SK-N-SH (cell line): ENCODE measurements around the gene DSCAML1. TPM values are rescaled to one million over a fixed set of nuclear protein-coding genes. Genes with fewer than 3 reads are reported as not detected.

Experiments
- CTCF ChIA-PET: fragments of 300-600, 350-600 bp; formaldehyde crosslinking; extraction: SDS; loops from one replicate; lab custom pipeline; 2021; lab: Yijun Ruan, JAX
- POLR2A ChIA-PET: fragments of 350-600 bp; sonication (Branson Sonifier 250); formaldehyde crosslinking; extraction: SDS; loops from one replicate; lab custom pipeline; 2020; ENCODE audit warnings: antibody characterized with exemption, inconsistent platforms; lab: Yijun Ruan, JAX
- DNase-seq: peaks from one replicate; pipeline ENCODE4 v3.0.0; 2012
- H2AFZ ChIP-seq: fragments of 200-600 bp; sonication (generic); 2 replicates; pipeline ENCODE4 v1.8.1; 2016; ENCODE audit warnings: antibody characterized with exemption, mild to moderate bottlenecking, low read depth
- H3F3A ChIP-seq: fragments of 200-600 bp; sonication (generic); replicated peaks from 2 replicates; pipeline ENCODE3; 2016; ENCODE audit warnings: antibody characterized with exemption, mild to moderate bottlenecking; ENCODE audit not compliant: insufficient read depth
- H3K27ac ChIP-seq, 2 experiments: fragments of 200-500 bp in 1 of 2; fragments of 200-600 bp in 1 of 2; sonication (Bioruptor generic) in 1 of 2; sonication (generic), shearing (Covaris generic) in 1 of 2; 2 replicates each; pipeline versions ENCODE4 v1.5.1 to v1.6.1; 2014 to 2016; ENCODE audit warnings: low read depth in 2 of 2, inconsistent platforms in 1 of 2, low read length in 1 of 2, mild to moderate bottlenecking in 1 of 2, mixed read lengths in 1 of 2
- H3K27me3 ChIP-seq: fragments of 200-600 bp; sonication (generic), shearing (Covaris generic); 2 replicates; pipeline ENCODE4 v1.6.1; 2016; ENCODE audit warnings: mixed run types; ENCODE audit not compliant: insufficient read depth
- H3K36me3 ChIP-seq, 2 experiments: fragments of 200-500 bp in 1 of 2; fragments of 200-600 bp in 1 of 2; sonication (Bioruptor generic) in 1 of 2; sonication (generic) in 1 of 2; replicated peaks in 1 of 2; 2 replicates each; pipeline versions ENCODE3 to v1.5.1; 2014 to 2016; ENCODE audit warnings: low read length in 1 of 2, mild to moderate bottlenecking in 1 of 2; ENCODE audit not compliant: insufficient read depth in 2 of 2, control insufficient read depth in 1 of 2
- H3K4me1 ChIP-seq, 2 experiments: fragments of 200-500 bp in 1 of 2; fragments of 200-600 bp in 1 of 2; sonication (Bioruptor generic) in 1 of 2; sonication (generic), shearing (Covaris generic) in 1 of 2; 2 replicates each; pipeline versions ENCODE4 v1.5.1 to v1.6.1; 2014 to 2016; ENCODE audit warnings: low read depth in 1 of 2, low read length in 1 of 2, mixed run types in 1 of 2; ENCODE audit not compliant: insufficient read depth in 2 of 2, control insufficient read depth in 1 of 2
- H3K4me2 ChIP-seq: fragments of 200-600 bp; sonication (generic), shearing (Covaris generic); 2 replicates; pipeline ENCODE4 v1.6.1; 2017; ENCODE audit warnings: mixed run types
- H3K4me3 ChIP-seq, 2 experiments: fragments of 200-500 bp in 1 of 2; fragments of 200-600 bp in 1 of 2; sonication (Bioruptor generic) in 1 of 2; sonication (generic), shearing (Covaris generic) in 1 of 2; 2 replicates each; pipeline versions ENCODE4 v1.5.1 to v1.8.1; 2014 to 2016; ENCODE audit warnings: low read depth in 2 of 2, inconsistent platforms in 1 of 2, low read length in 1 of 2, mild to moderate bottlenecking in 1 of 2, mixed read lengths in 1 of 2, moderate library complexity in 1 of 2
- H3K79me2 ChIP-seq: fragments of 200-600 bp; sonication (generic); 2 replicates; pipeline ENCODE4 v1.8.1; 2017; ENCODE audit warnings: mild to moderate bottlenecking; ENCODE audit not compliant: insufficient read depth
- H3K9ac ChIP-seq: fragments of 200-600 bp; sonication (generic); 2 replicates; pipeline ENCODE4 v1.6.1; 2017; ENCODE audit warnings: mixed run types
- H3K9me2 ChIP-seq: fragments of 200-600 bp; sonication (generic); 2 replicates; pipeline ENCODE4 v1.6.1; 2017; ENCODE audit warnings: mixed run types
- H3K9me3 ChIP-seq: fragments of 200-600 bp; sonication (generic); 2 replicates; pipeline ENCODE4 v1.6.1; 2017; ENCODE audit warnings: mixed run types, mild to moderate bottlenecking, moderate library complexity
- H4K20me1 ChIP-seq: fragments of 200-600 bp; sonication (generic); 2 replicates; pipeline ENCODE4 v1.6.1; 2017; ENCODE audit warnings: mild to moderate bottlenecking, mixed run types; ENCODE audit not compliant: insufficient read depth
- EP300 ChIP-seq, 2 experiments: IDR thresholded peaks; 2 replicates each; pipeline versions ENCODE4 v1.4.0 to v1.6.1; 2012; ENCODE audit warnings: borderline replicate concordance in 1 of 2, low read depth in 1 of 2, low read length in 1 of 2
- FOSL2 ChIP-seq: IDR thresholded peaks from 2 replicates; pipeline ENCODE4 v1.4.0; 2012; ENCODE audit warnings: low read depth, mild to moderate bottlenecking, moderate library complexity, borderline replicate concordance
- FOXJ3 ChIP-seq: sonication (generic); formaldehyde crosslinking; IDR thresholded peaks from 2 replicates; pipeline ENCODE4 v1.5.1; 2020; ENCODE audit warnings: mild to moderate bottlenecking, missing genetic modification reagents
- GATA2 ChIP-seq: sonication (generic); formaldehyde crosslinking; IDR thresholded peaks from 2 replicates; pipeline ENCODE4 v1.5.0; 2020; ENCODE audit warnings: mild to moderate bottlenecking, missing genetic modification reagents
- JUND ChIP-seq: IDR thresholded peaks from 2 replicates; pipeline ENCODE4 v1.4.0; 2012
- NRF1 ChIP-seq: IDR thresholded peaks from 2 replicates; pipeline ENCODE4 v1.6.1; 2012; ENCODE audit warnings: low read depth, mild to moderate bottlenecking, low read length
- RAD21 ChIP-seq: IDR thresholded peaks from 2 replicates; pipeline ENCODE4 v1.6.1; 2012; ENCODE audit warnings: mild to moderate bottlenecking, low read length
- RFX5 ChIP-seq: IDR thresholded peaks from 2 replicates; pipeline ENCODE4 v1.6.1; 2012; ENCODE audit warnings: mild to moderate bottlenecking, improper control_type of control experiment, low read length
- RXRA ChIP-seq: IDR thresholded peaks from 2 replicates; pipeline ENCODE4 v1.4.0; 2012; ENCODE audit warnings: low read depth, mild to moderate bottlenecking, borderline replicate concordance
- SMC3 ChIP-seq: IDR thresholded peaks from 2 replicates; pipeline ENCODE4 v1.6.1; 2012; ENCODE audit warnings: low read depth, low read length, improper control_type of control experiment
- TAF1 ChIP-seq: IDR thresholded peaks from 2 replicates; pipeline ENCODE4 v1.6.1; 2012; ENCODE audit warnings: low read depth, mild to moderate bottlenecking, low read length, moderate library complexity, borderline replicate concordance
- TCF12 ChIP-seq: IDR thresholded peaks from 2 replicates; pipeline ENCODE4 v1.4.0; 2012
- YY1 ChIP-seq: IDR thresholded peaks from 2 replicates; pipeline ENCODE4 v1.4.0; 2012; ENCODE audit warnings: low read depth, mild to moderate bottlenecking
- WGBS: methylation state at CpG from one replicate; pipeline ENCODE4 v1.1.6; 2017; ENCODE audit warnings: low lambda C conversion rate; 5-methylcytosine and 5-hydroxymethylcytosine counted together
- polyA plus RNA-seq, 3 experiments: library from polyadenylated mRNA; depleted of rRNA; stranded (reverse); fragments of >200 nt; gene quantifications; 2 replicates each; pipeline ENCODE4 v1.2.3, GENCODE V29; 2012
- TF ChIP-seq, protein P1 (sequence below): IDR thresholded peaks from 2 replicates; pipeline ENCODE4 v1.6.1; 2012; ENCODE audit warnings: mild to moderate bottlenecking, low read depth, low read length, moderate library complexity
- TF ChIP-seq, protein P2 (sequence below): fragments of 150-350 bp; IDR thresholded peaks from 2 replicates; pipeline ENCODE4 v1.6.1; 2016; ENCODE audit warnings: mild to moderate bottlenecking, low read depth, low read length
- TF ChIP-seq, protein P3 (sequence below): IDR thresholded peaks from 2 replicates; pipeline ENCODE4 v1.4.0; 2012; ENCODE audit warnings: low read depth
- TF ChIP-seq, protein P4 (sequence below): fragments of 200-600 bp; sonication (generic); IDR thresholded peaks from 2 replicates; pipeline ENCODE4 v1.6.1; 2017; ENCODE audit warnings: antibody characterized with exemption, mild to moderate bottlenecking, moderate library complexity
- TF ChIP-seq, protein P5 (sequence below): IDR thresholded peaks from 2 replicates; pipeline ENCODE4 v1.4.0; 2012; ENCODE audit warnings: low read depth, borderline replicate concordance
- TF ChIP-seq, protein P6 (sequence below): IDR thresholded peaks from 2 replicates; pipeline ENCODE4 v1.4.0; 2012; ENCODE audit warnings: low read depth, borderline replicate concordance

DSCAML1 gene
- polyA plus RNA-seq, 1 of the 3 experiments (the other 2 are of a cell fraction) = not detected

DNA sequence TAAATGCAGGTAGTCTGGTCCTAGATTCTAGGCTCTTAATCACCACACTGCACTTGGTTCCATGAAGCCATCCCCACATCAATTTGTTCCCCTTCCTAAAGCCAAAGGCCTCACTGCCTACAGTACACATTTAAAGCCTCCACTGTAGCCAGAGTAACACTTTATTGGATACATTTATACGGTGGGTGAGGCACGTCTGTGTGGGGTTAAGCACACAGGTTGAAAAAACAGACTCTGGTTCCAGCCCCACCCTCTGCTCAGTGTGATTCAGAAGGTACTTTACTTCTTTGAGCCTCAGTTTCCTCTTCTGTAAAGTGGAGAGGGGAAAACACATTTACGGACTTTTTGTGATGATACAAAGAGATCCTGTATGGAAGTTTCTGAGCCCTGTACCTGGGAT lies 22.5 kb downstream of the DSCAML1 start:
- TF ChIP-seq, protein P1, sequence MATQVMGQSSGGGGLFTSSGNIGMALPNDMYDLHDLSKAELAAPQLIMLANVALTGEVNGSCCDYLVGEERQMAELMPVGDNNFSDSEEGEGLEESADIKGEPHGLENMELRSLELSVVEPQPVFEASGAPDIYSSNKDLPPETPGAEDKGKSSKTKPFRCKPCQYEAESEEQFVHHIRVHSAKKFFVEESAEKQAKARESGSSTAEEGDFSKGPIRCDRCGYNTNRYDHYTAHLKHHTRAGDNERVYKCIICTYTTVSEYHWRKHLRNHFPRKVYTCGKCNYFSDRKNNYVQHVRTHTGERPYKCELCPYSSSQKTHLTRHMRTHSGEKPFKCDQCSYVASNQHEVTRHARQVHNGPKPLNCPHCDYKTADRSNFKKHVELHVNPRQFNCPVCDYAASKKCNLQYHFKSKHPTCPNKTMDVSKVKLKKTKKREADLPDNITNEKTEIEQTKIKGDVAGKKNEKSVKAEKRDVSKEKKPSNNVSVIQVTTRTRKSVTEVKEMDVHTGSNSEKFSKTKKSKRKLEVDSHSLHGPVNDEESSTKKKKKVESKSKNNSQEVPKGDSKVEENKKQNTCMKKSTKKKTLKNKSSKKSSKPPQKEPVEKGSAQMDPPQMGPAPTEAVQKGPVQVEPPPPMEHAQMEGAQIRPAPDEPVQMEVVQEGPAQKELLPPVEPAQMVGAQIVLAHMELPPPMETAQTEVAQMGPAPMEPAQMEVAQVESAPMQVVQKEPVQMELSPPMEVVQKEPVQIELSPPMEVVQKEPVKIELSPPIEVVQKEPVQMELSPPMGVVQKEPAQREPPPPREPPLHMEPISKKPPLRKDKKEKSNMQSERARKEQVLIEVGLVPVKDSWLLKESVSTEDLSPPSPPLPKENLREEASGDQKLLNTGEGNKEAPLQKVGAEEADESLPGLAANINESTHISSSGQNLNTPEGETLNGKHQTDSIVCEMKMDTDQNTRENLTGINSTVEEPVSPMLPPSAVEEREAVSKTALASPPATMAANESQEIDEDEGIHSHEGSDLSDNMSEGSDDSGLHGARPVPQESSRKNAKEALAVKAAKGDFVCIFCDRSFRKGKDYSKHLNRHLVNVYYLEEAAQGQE = no peak
- TF ChIP-seq, protein P2, sequence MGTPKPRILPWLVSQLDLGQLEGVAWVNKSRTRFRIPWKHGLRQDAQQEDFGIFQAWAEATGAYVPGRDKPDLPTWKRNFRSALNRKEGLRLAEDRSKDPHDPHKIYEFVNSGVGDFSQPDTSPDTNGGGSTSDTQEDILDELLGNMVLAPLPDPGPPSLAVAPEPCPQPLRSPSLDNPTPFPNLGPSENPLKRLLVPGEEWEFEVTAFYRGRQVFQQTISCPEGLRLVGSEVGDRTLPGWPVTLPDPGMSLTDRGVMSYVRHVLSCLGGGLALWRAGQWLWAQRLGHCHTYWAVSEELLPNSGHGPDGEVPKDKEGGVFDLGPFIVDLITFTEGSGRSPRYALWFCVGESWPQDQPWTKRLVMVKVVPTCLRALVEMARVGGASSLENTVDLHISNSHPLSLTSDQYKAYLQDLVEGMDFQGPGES = no peak
- no peak for TF ChIP-seq RFX5
- TF ChIP-seq RAD21 = no peak
- no peak for TF ChIP-seq RXRA
- TF ChIP-seq YY1 = no peak
- no peak for TF ChIP-seq NRF1
- TF ChIP-seq FOXJ3 (CRISPR knock-in tag) = no peak
- TF ChIP-seq JUND = no peak
- TF ChIP-seq, protein P3, sequence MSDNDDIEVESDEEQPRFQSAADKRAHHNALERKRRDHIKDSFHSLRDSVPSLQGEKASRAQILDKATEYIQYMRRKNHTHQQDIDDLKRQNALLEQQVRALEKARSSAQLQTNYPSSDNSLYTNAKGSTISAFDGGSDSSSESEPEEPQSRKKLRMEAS = no peak
- TF ChIP-seq TCF12 = no peak
- no peak for TF ChIP-seq TAF1
- TF ChIP-seq GATA2 = no peak
- TF ChIP-seq, protein P4, sequence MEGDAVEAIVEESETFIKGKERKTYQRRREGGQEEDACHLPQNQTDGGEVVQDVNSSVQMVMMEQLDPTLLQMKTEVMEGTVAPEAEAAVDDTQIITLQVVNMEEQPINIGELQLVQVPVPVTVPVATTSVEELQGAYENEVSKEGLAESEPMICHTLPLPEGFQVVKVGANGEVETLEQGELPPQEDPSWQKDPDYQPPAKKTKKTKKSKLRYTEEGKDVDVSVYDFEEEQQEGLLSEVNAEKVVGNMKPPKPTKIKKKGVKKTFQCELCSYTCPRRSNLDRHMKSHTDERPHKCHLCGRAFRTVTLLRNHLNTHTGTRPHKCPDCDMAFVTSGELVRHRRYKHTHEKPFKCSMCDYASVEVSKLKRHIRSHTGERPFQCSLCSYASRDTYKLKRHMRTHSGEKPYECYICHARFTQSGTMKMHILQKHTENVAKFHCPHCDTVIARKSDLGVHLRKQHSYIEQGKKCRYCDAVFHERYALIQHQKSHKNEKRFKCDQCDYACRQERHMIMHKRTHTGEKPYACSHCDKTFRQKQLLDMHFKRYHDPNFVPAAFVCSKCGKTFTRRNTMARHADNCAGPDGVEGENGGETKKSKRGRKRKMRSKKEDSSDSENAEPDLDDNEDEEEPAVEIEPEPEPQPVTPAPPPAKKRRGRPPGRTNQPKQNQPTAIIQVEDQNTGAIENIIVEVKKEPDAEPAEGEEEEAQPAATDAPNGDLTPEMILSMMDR = no peak
- TF ChIP-seq, protein P5, sequence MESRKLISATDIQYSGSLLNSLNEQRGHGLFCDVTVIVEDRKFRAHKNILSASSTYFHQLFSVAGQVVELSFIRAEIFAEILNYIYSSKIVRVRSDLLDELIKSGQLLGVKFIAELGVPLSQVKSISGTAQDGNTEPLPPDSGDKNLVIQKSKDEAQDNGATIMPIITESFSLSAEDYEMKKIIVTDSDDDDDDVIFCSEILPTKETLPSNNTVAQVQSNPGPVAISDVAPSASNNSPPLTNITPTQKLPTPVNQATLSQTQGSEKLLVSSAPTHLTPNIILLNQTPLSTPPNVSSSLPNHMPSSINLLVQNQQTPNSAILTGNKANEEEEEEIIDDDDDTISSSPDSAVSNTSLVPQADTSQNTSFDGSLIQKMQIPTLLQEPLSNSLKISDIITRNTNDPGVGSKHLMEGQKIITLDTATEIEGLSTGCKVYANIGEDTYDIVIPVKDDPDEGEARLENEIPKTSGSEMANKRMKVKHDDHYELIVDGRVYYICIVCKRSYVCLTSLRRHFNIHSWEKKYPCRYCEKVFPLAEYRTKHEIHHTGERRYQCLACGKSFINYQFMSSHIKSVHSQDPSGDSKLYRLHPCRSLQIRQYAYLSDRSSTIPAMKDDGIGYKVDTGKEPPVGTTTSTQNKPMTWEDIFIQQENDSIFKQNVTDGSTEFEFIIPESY = no peak
- TF ChIP-seq, protein P6, sequence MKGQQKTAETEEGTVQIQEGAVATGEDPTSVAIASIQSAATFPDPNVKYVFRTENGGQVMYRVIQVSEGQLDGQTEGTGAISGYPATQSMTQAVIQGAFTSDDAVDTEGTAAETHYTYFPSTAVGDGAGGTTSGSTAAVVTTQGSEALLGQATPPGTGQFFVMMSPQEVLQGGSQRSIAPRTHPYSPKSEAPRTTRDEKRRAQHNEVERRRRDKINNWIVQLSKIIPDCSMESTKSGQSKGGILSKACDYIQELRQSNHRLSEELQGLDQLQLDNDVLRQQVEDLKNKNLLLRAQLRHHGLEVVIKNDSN = no peak
- TF ChIP-seq SMC3 = no peak
- no peak for TF ChIP-seq EP300 (IDR thresholded peaks at IDR 0.05; ENCODE audit: borderline replicate concordance in 1 of 2, low read depth in 1 of 2, low read length in 1 of 2)
- TF ChIP-seq FOSL2 = no peak
- no peak overlapping the region for H3K4me3 ChIP-seq
- H2AFZ ChIP-seq = no peak overlapping the region
- H3K9me3 ChIP-seq = no peaks in the 10 kb centered on the region
- peaks cover 0 to 42% of the 10 kb centered on the region in 2 experiments; a peak in 2 of 4 replicates for H3K4me1 ChIP-seq
- no peaks in the 10 kb centered on the region for H3K79me2 ChIP-seq
- H3F3A ChIP-seq = no peaks in the 10 kb centered on the region
- CTCF ChIA-PET = interaction anchor here (2.5 to 5.7 kb wide), 2 partner anchors 34 to 348 kb away, joined by 13 to 53 read pairs; no protein-coding TSS in a partner anchor
- H4K20me1 ChIP-seq = no peaks in the 10 kb centered on the region
- H3K4me2 ChIP-seq = no peak overlapping the region
- H3K27ac ChIP-seq = no peak overlapping the region
- H3K27me3 ChIP-seq = peaks cover 12% of the 10 kb centered on the region; the same call in 1 of the 2 replicates
- POLR2A ChIA-PET = no interaction called here
- DNase-seq = no peak
- H3K9me2 ChIP-seq = no peaks in the 10 kb centered on the region
- no peaks in the 10 kb centered on the region for H3K36me3 ChIP-seq
- WGBS = 36% methylated on average over 3 of the region's 3 CpGs
- H3K9ac ChIP-seq = no peak overlapping the region
